Endodermal cell (in vitro differentiated cells): ENCODE data around the gene ARHGEF40. TPM values are rescaled to one million over a fixed set of nuclear protein-coding genes. Genes with fewer than 3 reads are reported as not detected.

Experiments used
- DNase-seq: peaks from one replicate; pipeline ENCODE4 v3.0.0-alpha.2; 2017
- H3K27ac ChIP-seq: 2 replicates; pipeline ENCODE4 v1.5.1; 2013; ENCODE audit warnings: mild to moderate bottlenecking, low read depth, low read length, moderate library complexity
- H3K27me3 ChIP-seq: 2 replicates; pipeline ENCODE4 v1.6.1; 2013; ENCODE audit warnings: mild to moderate bottlenecking, low read length, moderate library complexity; ENCODE audit not compliant: insufficient read depth, control insufficient read depth, poor library complexity, severe bottlenecking
- H3K36me3 ChIP-seq: 2 replicates; pipeline ENCODE4 v1.7.0; 2013; ENCODE audit warnings: mild to moderate bottlenecking, low read length, moderate library complexity; ENCODE audit not compliant: control insufficient read depth, insufficient read depth
- H3K4me1 ChIP-seq: one replicate; pipeline ENCODE4 v1.7.0; 2013; ENCODE audit warnings: low read length; ENCODE audit not compliant: control insufficient read depth, insufficient read depth
- H3K4me3 ChIP-seq: 2 replicates; pipeline ENCODE4 v1.5.1; 2013; ENCODE audit warnings: mild to moderate bottlenecking, low read length, moderate library complexity
- H3K9ac ChIP-seq: 2 replicates; pipeline ENCODE4 v1.6.1; 2013; ENCODE audit warnings: mild to moderate bottlenecking, low read length, moderate library complexity; ENCODE audit not compliant: poor library complexity, severe bottlenecking; ENCODE audit errors: extremely low read depth
- H3K9me3 ChIP-seq: 2 replicates; pipeline ENCODE4 v1.6.1; 2013; ENCODE audit warnings: mild to moderate bottlenecking, low read length, moderate library complexity; ENCODE audit not compliant: control insufficient read depth
- H3K27ac Mint-ChIP-seq: 2 replicates; pipeline ENCODE4 v1.8.0; 2020; ENCODE audit warnings: mixed read lengths
- H3K27me3 Mint-ChIP-seq: 2 replicates; pipeline ENCODE4 v1.8.0; 2021; ENCODE audit warnings: mild to moderate bottlenecking, mixed read lengths; ENCODE audit not compliant: insufficient read depth
- H3K36me3 Mint-ChIP-seq: 2 replicates; pipeline ENCODE4 v1.8.0; 2020; ENCODE audit warnings: low read depth, mixed read lengths
- H3K4me1 Mint-ChIP-seq: 2 replicates; pipeline ENCODE4 v1.8.0; 2020; ENCODE audit warnings: mixed read lengths
- H3K4me3 Mint-ChIP-seq: 2 replicates; pipeline ENCODE4 v1.8.0; 2020; ENCODE audit warnings: mild to moderate bottlenecking, moderate library complexity, mixed read lengths
- H3K9me3 Mint-ChIP-seq: 2 replicates; pipeline ENCODE4 v1.8.0; 2020; ENCODE audit warnings: mild to moderate bottlenecking, mixed read lengths
- WGBS, 2 experiments: methylation state at CpG; one replicate each; pipeline versions ENCODE4 v1.1.5 to v1.1.7; 2013; ENCODE audit warnings: missing lambda C conversion rate in 2 of 2, mixed read lengths in 1 of 2; ENCODE audit not compliant: insufficient coverage in 1 of 2, insufficient read length in 1 of 2; 5-methylcytosine and 5-hydroxymethylcytosine counted together
- total RNA-seq, 2 donors: library from RNA; stranded (reverse); fragmentation: NEBNext Ultra II Directional in 1 of 2; extraction: Animal tissue kit (Norgen Biotek cat#: 25700) in 1 of 2; gene quantifications; 2 replicates in 1 of 2; 3 replicates in 1 of 2; pipeline ENCODE4 v1.2.1, GENCODE V29; 2021
- TF ChIP-seq, protein P1 (sequence below): fragments of 200-600 bp; sonication (generic); conservative IDR thresholded peaks from 2 replicates; pipeline ENCODE4 v1.5.0; 2021; ENCODE audit warnings: antibody characterized with exemption, mild to moderate bottlenecking

Gene ARHGEF40
- total RNA-seq, 2 donors from 2014 or later, result 71.1 to 73.5 TPM

DNA sequence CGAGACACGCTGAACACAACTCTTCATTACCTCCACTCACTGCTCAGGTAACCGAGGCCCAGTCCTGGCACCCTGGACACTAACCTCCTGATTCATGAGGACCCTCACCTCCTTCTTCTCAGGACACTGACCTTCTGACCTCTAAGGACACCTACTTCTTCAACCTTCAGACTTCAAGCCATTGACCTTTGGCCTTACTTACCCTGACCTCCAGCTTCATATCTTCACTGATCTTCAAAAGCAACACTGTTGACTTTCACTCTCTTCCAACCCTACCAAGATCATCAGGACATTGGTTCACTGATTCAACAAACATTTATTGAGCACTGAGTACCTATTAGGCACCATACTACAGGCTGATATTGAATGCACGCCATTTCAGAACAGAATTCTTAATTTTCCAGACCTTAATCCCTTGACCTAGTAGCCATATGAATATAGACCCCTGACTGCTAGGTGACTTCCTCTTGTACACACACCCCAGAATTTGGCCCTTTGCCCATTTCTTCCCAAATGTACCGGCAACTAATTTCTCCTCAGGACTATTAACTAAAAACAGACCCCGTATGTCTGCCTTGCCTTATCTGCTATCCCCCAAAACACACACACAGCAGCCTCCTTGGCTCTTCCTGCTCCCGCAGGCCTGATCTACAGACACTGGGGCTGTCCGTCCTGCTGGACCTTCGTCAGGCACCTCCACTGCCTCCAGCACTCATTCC, 5.8 kb downstream of the ARHGEF40 start:
- Mint-ChIP-seq H3K4me3 (no peak overlapping the region), H3K9me3 (no peaks in the 10 kb centered on the region), H3K27ac (no peak overlapping the region), H3K36me3 (peaks cover 68% of the 10 kb centered on the region), H3K4me1 (peaks cover 11% of the 10 kb centered on the region), H3K27me3 (no peaks in the 10 kb centered on the region)
- Histone ChIP-seq H3K27ac (no peak overlapping the region), H3K36me3 (peaks cover 74% of the 10 kb centered on the region), H3K9me3 (no peaks in the 10 kb centered on the region), H3K4me1 (no peaks in the 10 kb centered on the region), H3K4me3 (no peak overlapping the region), H3K27me3 (no peaks in the 10 kb centered on the region), H3K9ac (no peak overlapping the region)
- TF ChIP-seq, protein P1, sequence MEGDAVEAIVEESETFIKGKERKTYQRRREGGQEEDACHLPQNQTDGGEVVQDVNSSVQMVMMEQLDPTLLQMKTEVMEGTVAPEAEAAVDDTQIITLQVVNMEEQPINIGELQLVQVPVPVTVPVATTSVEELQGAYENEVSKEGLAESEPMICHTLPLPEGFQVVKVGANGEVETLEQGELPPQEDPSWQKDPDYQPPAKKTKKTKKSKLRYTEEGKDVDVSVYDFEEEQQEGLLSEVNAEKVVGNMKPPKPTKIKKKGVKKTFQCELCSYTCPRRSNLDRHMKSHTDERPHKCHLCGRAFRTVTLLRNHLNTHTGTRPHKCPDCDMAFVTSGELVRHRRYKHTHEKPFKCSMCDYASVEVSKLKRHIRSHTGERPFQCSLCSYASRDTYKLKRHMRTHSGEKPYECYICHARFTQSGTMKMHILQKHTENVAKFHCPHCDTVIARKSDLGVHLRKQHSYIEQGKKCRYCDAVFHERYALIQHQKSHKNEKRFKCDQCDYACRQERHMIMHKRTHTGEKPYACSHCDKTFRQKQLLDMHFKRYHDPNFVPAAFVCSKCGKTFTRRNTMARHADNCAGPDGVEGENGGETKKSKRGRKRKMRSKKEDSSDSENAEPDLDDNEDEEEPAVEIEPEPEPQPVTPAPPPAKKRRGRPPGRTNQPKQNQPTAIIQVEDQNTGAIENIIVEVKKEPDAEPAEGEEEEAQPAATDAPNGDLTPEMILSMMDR, result no peak
- no peak for DNase-seq
- 93% methylated on average over 8 to 9 of the region's 9 CpGs for WGBS, 2 experiments

- H3K27me3 ChIP-seq, result no peaks in the 10 kb centered on the region
- peaks cover 91% of the 10 kb centered on the region for H3K36me3 ChIP-seq
- no peak overlapping the region for H3K27ac ChIP-seq
- DNase-seq, result no peak
- Mint-ChIP-seq H3K27ac (no peak overlapping the region), H3K27me3 (no peaks in the 10 kb centered on the region), H3K36me3 (peaks cover 77% of the 10 kb centered on the region), H3K4me1 (no peaks in the 10 kb centered on the region), H3K9me3 (no peaks in the 10 kb centered on the region), H3K4me3 (no peak overlapping the region)
- TF ChIP-seq, protein P1, result no peak
- H3K4me1 ChIP-seq, result no peaks in the 10 kb centered on the region
- no peak overlapping the region for H3K4me3 ChIP-seq
- no peaks in the 10 kb centered on the region for H3K9me3 ChIP-seq
- H3K9ac ChIP-seq, result no peak overlapping the region
- 83 to 91% methylated on average over 2 of the region's 2 CpGs for WGBS, 2 experiments
Measured at GRCh38 chr14:21077672-21078071, 7.6 kb downstream of the ARHGEF40 start.

- no peaks in the 10 kb centered on the region for H3K27me3 ChIP-seq
- H3K4me1 ChIP-seq, result no peaks in the 10 kb centered on the region
- peaks cover 91% of the 10 kb centered on the region for H3K36me3 ChIP-seq
- no peaks in the 10 kb centered on the region for H3K27me3 Mint-ChIP-seq
- H3K9ac ChIP-seq, result no peak overlapping the region
- H3K9me3 Mint-ChIP-seq, result no peaks in the 10 kb centered on the region
- no peak overlapping the region for H3K27ac ChIP-seq
- H3K36me3 Mint-ChIP-seq, result peaks cover 80% of the 10 kb centered on the region
- 94% methylated on average over 5 of the region's 5 CpGs; no CpG with 5 or more reads in 1 of the 2 experiments for WGBS, 2 experiments
- H3K4me3 Mint-ChIP-seq, result no peak overlapping the region
- TF ChIP-seq, protein P1, result no peak
- DNase-seq, result no peak
- H3K9me3 ChIP-seq, result no peaks in the 10 kb centered on the region
- no peak overlapping the region for H3K27ac Mint-ChIP-seq
- H3K4me1 Mint-ChIP-seq, result no peaks in the 10 kb centered on the region
- H3K4me3 ChIP-seq, result no peak overlapping the region
Measured at GRCh38 chr14:21078287-21078686, 8.2 kb downstream of the ARHGEF40 start.
